ENCODE measurements around the gene DPH1.

Gene DPH1

GRCh38 chr17:2068031-2068518 lies 38.1 kb downstream of the DPH1 start:
- no peak overlapping the region for H3K4me3 ChIP-seq (ENCODE audit: low read depth, low read length)
- no peak for DNase-seq (ENCODE audit: low read depth)
- TF ChIP-seq CTCF (IDR thresholded peaks at IDR 0.05; ENCODE audit: low read depth, low read length, missing control alignments) = no peak

- no peak for DNase-seq (ENCODE audit: low read depth)
- no peak overlapping the region for H3K4me3 ChIP-seq (ENCODE audit: low read depth, low read length)
- TF ChIP-seq CTCF (IDR thresholded peaks at IDR 0.05; ENCODE audit: low read depth, low read length, missing control alignments) = no peak
Measured at GRCh38 chr17:2068519-2069051, 38.6 kb downstream of the DPH1 start.

GRCh38 chr17:2070241-2071023 lies 40.5 kb downstream of the DPH1 start:
- DNase-seq (ENCODE audit: low read depth) = peak; percentile 88
- H3K4me3 ChIP-seq (ENCODE audit: low read depth, low read length) = no peak overlapping the region; the same call in 1 of the 2 replicates
- TF ChIP-seq CTCF (IDR thresholded peaks at IDR 0.05; ENCODE audit: low read depth, low read length, missing control alignments) = peak; percentile 26

GRCh38 chr17:2071024-2071385 lies 41.1 kb downstream of the DPH1 start:
- DNase-seq (ENCODE audit: low read depth) = no peak
- TF ChIP-seq CTCF (IDR thresholded peaks at IDR 0.05; ENCODE audit: low read depth, low read length, missing control alignments) = no peak
- no peak overlapping the region for H3K4me3 ChIP-seq (ENCODE audit: low read depth, low read length)

GRCh38 chr17:2071455-2072281 lies 41.7 kb downstream of the DPH1 start:
- no peak for TF ChIP-seq CTCF (IDR thresholded peaks at IDR 0.05; ENCODE audit: low read depth, low read length, missing control alignments)
- DNase-seq (ENCODE audit: low read depth) = no peak
- no peak overlapping the region for H3K4me3 ChIP-seq (ENCODE audit: low read depth, low read length)

GRCh38 chr17:2074919-2075318 lies 45.0 kb downstream of the DPH1 start:
- TF ChIP-seq CTCF (IDR thresholded peaks at IDR 0.05; ENCODE audit: low read depth, low read length, missing control alignments) = no peak

More at GRCh38 chr17:2074919-2075318, 45.0 kb downstream of the DPH1 start:
- DNase-seq (ENCODE audit: low read depth) = no peak
- no peak overlapping the region for H3K4me3 ChIP-seq (ENCODE audit: low read depth, low read length)

All from GM12864 (cell line).